ENCODE measurements around the gene TTYH3.
"Not testable (repeated sequence)": the region's sequence is repeated elsewhere in the genome, so short reads cannot be mapped to it uniquely, and the experiment has no call there.

Gene TTYH3

DNA sequence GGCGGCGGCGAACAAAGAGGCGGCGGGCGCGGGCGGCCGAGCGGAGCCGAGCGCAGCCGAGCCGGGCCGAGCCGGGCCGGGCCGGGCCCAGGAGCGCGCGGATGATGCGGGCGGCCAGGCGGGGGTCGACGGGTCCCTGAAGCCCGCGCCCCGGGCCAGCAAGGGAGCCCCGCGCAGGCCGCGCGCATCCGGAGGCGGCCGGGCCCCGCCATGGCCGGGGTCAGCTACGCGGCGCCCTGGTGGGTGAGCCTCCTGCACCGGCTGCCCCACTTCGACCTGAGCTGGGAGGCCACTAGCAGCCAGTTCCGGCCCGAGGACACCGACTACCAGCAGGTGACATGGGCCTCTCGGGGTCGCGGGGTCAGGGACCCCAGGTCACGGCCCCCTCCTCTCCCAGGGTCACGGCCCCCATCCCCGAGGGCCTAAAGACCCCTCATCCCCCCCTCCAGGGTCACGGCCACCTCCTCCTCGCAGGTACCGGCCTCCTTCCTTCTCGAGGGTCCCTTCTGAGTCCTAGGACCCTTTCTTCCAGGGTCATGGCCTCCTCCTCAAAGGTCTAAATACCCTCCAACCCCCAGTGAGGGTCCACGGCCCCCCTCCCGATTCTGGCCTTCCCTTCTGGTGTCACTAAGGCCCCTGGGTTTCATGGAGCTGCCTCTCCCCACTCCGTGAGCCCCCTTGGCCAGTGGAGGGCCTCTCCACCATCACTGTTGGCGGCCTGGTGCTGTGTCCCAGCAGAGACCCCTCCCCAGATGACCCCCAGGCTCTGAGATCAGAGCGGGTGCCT lies at the start of gene TTYH3:
TSS of gene TTYH3 (plus strand) at position 41 of the 787 bp plus-strand sequence. CDS start at position 211, 170 bp downstream.
- DNase-seq, result no peak

DNA sequence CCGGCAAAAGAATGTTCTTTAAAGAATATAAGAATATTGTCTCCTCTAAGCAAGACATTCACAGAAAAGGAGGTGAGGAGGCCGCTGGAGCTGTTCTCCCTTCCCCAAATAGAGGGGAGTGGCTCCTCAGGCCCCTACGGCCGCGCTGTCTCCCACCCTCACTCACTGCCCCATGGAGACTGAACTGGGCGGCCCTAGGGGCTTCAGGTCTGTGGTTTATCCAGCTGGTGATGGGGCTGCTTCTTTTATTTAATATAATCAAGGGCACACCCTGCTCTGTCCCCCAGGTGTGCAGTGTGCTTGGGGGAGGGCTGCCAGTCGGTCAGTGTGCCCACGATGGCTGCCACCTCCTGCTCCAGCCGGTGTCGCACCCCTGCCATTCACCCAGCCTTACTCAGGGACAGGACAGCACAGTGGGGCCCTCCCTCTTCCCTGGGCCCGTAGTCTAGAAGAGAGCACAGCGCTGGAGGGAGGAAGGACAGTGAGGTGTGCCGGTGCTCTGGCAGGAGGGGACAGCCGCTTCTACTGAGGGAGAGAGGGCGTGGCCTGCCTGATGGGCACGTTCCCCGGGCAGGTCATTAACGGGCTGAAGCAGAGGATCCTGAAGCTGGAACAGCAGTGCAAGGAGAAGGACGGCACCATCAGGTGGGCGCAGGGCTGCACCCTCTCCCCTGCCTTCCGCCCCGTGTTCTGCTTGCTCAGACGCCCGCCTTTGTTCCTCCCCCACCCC lies 49.6 kb upstream of the TTYH3 start:
- DNase-seq, result no peak

DNA sequence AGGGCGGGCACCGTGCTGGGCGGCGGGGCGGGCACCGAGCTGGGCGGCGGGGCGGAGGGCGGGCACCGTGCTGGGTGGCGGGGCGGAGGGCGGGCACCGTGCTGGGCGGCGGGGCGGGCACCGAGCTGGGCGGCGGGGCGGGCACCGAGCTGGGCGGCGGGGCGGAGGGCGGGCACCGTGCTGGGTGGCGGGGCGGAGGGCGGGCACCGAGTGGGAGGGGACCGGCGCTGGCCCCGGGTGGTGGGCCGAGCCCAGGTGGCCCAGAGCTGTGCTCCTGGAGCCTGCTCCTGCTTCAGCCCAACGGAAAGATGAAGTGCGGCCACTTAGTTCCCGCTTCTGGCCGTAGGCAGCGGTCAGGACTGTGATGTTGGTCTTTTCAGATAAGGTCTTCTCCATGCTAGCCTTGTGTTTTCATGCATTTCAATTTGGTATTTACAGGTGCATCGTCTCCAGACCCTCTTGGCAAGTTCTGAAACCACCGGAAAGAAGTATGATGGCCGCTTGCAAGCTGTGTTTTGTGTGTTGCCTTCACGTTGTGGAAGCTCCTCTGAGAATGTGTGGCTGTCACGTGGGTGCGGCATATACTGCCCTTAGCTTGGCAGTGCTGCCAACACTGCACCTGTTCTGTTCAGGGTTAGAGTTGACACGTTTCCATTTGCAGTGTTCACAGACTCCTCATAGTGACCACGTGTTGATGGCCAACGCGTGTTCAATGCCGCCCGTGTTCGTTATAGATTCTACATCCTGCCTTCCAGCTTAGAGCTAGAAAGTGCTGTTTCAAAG lies 47.8 kb upstream of the TTYH3 start:
- DNase-seq, result no peak

DNA sequence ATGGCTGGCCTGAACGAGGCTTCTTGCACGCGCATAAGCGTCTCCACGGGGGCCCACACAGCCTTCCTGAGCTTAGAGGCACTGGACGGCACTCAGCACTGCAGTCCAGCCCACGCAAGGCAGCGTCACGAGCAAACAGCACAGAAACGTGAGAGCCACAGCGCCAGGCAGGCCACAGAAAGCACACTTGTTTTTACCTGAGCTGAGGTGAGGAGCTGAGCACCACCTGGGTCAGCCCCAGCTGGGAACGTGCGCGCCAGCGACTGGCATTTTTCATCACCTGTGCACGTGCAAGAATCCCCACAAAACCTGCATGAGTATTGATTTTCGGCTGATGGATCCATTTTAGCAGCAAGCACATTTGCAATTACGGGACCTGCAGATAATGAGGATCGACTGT lies 46.3 kb upstream of the TTYH3 start:
- DNase-seq, result no peak

DNA sequence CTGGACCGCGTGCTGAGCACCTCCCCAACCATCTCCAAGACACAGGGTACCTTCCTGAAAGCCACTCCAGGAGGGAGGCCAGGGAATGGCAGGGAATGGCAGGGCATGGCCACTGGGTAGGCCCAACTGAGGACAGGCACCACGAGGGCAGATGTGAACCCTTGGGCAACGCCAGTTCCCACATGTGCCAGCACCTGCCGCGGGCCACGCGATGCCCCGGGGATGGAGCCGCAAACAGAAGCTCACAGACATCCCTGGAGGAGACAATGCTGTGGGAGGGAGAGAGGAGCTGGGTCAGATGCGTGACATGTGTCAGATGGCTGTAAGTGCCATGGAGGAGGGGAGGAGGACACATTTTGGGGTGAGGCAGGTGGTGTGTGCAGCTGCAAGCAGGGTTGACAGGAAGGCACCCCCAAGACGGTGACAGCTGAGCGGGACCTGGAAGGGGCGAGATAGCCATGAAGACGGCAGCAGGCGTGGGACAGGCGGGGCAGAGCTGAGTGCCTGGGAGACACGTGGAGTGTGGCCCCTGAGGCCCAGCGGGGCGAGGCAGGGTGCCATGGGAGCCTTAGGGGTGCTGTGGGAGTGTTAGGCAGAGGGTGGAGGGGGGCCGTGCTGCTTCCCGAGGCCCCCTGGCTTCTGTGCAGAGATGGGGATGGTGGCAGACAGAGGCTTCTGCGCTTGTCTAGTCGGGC lies 45.3 kb upstream of the TTYH3 start:
- no peak for DNase-seq

GRCh38 chr7:2587134-2587533 lies 44.7 kb upstream of the TTYH3 start:
- no peak for DNase-seq

DNA sequence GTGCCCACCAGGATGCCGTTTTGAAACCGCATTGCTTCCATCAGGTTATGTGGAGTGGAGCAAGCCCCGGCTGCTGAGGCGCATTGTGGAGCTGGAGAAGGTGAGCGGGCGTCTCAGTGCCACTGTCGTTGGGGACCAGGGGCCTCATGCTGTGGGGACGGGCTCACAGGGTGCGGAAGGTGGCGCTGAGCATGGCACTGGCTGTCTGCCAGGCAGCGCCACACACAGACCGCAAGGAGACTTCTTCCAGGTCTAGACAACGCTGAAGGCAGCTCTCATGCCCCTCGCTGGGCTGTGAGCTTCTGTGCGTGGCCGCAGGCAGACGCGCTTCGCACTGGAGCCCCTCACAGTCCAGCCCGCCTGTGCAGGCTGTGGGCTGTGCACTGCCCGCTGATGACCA lies 44.0 kb upstream of the TTYH3 start:
- no peak for DNase-seq

GRCh38 chr7:2589341-2589740 lies 42.4 kb upstream of the TTYH3 start:
- DNase-seq, result no peak

GRCh38 chr7:2589941-2590340 lies 41.8 kb upstream of the TTYH3 start:
- DNase-seq, result not testable (repeated sequence)

DNA sequence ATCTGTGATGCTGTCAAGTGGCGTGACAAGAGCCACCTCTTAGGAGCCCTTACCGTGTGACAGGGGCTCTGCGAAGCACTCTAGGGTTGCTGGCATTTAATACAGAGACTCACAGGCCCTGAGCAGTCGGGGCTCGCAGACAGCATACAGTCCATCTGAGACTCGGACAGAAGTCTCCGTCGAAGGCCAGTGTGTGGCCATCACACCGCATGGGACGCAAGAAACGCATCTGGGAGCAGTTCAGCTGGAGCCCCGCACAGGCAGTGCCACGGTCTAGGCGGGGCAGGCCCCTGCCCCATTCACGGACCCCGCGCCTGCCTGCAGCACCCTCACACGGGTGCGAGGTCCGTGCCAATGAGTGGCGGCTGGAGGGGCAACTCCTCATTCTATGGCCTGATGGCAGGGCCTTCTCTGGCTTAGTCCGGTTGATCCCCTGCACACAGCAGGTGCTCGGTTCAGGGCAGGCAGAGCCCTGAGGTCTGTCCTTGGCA lies 39.4 kb upstream of the TTYH3 start:
- DNase-seq, result no peak

GRCh38 chr7:2593036-2593727 lies 38.6 kb upstream of the TTYH3 start:
- DNase-seq, result no peak

DNA sequence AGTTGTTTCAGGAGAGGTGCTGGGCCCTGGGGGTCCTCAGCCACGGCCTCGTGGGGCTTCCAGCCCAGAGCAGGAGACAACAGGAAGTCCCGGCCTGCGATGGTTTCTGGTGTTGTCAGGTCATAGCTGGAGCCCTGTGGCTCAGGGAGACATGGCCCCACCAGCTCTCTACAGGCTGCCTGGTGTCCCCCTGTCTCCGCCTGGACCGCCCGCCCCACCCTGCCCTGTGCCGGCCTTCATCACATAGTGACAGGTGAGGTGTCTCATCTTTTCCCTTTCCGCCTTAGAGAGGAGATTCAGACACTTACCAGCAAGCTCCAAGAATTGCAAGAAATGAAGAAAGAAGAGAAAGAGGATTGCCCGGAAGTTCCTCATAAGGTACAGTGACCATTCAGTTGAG lies 37.2 kb upstream of the TTYH3 start:
- no peak for DNase-seq

- no peak for DNase-seq
Observed at GRCh38 chr7:2595258-2595860, 36.4 kb upstream of the TTYH3 start.

DNA sequence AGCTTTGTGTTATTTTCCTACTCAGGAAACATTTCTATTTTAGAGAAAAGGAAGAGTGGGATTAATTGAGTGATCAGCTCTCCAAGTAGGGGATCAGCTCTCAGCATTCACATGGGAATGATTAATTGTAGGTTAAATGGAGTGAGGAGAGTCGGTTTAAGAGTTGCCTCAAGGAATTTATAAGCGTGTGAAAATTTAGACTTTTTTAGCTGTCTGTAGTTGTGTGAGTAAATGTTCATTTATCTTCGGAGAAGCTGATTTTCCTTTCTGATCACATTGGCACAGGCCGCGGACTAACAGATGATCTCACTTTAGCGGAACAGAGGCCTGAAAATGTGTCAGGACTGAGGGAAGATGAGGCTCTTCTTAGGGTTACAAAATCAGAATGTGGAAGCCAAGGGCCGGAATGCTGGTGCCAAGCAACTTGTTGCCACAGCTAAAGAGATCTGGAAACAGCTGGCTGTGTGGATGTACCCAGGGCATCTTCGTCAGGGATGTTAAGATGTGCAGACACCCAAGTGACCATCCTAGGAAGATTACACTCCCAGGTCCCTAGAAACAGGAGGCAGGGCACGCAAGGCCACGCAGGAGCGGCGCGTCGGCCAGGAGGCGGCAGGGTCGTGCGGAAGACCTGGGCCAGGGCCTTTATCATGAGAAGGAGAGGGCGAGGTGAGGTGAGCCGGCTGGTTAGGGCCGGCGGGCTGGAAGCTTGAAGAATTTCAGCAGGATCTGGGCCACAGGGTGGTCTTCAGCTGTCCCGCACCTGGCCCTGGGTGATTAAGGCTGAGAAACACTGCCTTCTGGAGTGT lies 35.1 kb upstream of the TTYH3 start:
- DNase-seq, result no peak

- DNase-seq, result no peak
Observed at GRCh38 chr7:2597273-2597640, 34.5 kb upstream of the TTYH3 start.

GRCh38 chr7:2598154-2598823 lies 33.5 kb upstream of the TTYH3 start:
- DNase-seq, result no peak

GRCh38 chr7:2601065-2601464 lies 30.7 kb upstream of the TTYH3 start:
- no peak for DNase-seq

DNA sequence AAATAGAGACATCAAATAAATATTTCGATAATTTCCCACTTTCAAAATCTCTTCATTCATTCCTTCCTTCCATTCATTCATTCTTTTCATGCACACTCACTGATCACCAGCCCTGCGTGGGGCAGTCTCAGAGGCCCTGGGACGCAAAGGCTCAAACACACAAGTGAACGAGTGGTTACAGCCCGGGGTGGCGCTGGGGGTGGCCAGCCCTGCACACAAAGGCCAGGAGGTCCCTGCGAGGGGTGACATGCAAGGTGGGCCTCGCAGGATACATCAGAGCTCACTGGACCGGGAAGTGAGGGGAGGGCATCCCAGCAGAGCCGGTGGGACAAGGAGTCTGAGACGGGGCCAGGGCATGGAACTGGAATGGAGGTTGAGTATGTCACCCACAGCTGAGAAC lies 29.9 kb upstream of the TTYH3 start:
- no peak for DNase-seq

DNA sequence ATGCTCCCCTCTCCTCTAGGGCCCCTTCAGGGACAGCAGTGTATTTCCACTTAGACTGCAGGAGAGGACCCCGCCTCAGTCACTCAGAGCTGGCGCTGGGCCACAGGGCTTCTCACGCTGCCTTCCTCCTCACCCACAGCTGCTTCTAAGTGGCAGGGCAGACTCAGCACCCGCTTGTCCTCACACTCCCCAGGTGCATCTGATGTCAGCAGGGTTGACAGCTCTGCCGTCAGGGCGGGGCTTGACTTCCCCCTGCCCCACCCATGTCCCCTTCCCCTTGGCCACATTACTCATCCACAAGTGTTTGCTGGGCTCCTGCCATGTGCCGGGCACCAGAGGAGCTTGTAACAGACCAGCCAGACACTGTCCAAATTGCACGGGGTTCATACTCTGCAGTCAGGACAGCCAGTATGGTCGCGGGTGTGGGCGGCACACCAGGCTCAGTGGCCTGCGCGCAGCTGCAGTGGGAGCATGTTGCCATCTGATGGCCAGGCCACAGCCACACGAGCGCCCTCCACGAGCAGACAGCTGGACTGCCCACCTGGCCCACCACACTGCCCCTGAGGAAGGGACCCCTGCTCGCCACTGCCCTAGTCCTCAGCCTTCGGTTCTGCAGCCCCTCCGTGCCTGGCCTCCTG lies 29.3 kb upstream of the TTYH3 start:
- DNase-seq, result no peak

All from KG1 (cell line).